ENCODE results near the gene PDE9A.

Gene PDE9A

DNA sequence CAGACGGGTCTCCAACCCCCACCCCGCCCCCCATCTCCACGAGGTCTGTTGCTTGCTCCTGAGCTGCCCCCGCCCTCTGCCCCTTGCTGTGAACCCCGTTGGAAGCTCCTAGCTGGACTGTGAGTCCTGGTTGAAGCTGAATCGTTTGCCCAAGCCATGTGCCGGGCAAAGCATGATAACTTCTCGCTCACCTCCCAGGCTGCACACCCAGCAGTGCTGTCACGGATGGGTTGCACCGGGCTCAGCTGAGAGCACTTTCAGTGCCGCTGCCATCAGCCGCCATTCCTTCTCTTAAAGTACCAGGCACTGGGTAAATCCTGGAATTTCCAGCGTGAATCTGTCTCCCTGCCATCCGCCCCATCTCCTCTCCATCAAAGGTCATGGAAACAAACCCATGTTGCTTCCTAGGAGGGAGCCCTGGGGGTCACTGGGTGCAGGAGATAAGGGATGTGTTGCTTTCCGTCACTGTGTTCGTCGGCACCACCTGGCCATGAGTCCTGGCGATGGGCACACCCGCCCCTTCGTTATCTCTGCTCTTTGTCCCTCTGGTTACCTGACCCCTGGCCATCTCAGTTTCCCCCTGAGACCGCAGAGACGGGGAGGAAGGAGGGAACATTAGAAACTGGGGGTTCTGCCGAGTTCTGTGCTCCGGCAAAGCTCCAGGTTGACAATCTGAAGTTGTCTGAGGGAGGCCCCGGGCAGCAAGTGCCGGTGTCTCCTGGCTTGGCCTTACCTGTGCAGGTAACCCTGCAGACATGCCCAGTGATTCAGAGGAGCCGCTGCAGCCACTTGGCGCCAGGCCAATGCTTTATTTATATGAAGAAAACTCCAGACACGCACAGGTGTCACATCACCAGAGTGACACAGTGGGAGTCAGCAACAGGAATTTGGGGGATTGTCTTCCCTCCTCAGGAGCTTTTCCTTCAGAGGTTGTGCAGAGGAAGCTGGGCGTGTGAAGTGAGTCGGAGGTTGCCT, 2.7 kb downstream of the PDE9A start:
- DNase-seq (ENCODE audit: low read depth in 1 of 2, low spot score in 1 of 2): no peak

DNA sequence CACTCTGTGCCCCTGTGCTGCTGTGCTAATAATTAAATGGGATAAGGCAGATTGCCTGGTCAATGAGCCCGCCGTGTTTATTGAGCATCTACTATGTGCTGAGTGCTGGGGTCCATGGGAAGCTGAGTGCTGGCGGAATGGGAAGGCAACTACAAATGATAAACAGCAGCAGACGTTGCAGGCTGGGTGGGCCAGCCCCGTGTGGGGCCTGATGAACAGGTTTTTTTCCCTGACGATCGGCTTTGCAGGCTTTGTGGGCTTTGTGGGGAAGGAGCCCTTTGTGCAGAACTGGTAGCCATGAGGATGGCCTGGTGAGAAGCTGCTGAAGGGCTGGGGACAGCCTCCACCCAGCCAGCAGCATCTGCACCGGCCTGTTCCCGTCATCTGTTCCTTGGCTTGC, 3.5 kb downstream of the PDE9A start:
- no peak for DNase-seq (ENCODE audit: low read depth in 1 of 2, low spot score in 1 of 2)

DNA sequence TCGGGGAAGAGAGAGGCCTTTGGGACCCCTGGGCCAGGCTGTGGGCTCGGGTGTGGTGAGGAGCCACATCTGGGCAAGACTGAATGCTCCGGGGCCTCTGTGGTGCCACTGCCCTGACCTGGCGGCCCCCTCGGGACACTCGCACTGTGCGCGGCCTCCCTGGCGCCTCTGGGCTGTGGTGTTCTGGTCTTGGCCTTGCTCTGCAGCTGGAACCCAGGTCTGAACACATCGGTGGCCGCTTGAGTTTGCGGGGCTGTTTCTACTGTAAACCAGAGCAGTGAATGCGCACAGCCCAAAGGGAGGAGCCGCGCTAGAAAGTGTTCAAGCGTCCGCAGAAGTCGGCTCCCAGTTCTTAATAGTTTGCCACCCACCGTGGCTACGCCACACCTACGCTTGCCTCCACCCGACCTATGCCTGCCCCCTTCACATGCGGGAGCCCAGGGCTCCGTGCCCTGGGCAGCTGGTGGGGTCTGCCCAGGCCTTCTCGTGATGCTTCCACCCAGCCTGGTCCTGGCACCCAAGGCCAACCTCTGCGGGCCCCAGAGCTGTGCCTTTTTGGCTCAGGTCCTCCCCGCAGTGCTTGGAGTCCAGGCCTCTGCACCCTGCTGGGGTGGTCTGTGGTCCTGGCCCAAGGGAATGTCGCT, 4.4 kb downstream of the PDE9A start:
- no peak for DNase-seq (ENCODE audit: low read depth in 1 of 2, low spot score in 1 of 2)

DNA sequence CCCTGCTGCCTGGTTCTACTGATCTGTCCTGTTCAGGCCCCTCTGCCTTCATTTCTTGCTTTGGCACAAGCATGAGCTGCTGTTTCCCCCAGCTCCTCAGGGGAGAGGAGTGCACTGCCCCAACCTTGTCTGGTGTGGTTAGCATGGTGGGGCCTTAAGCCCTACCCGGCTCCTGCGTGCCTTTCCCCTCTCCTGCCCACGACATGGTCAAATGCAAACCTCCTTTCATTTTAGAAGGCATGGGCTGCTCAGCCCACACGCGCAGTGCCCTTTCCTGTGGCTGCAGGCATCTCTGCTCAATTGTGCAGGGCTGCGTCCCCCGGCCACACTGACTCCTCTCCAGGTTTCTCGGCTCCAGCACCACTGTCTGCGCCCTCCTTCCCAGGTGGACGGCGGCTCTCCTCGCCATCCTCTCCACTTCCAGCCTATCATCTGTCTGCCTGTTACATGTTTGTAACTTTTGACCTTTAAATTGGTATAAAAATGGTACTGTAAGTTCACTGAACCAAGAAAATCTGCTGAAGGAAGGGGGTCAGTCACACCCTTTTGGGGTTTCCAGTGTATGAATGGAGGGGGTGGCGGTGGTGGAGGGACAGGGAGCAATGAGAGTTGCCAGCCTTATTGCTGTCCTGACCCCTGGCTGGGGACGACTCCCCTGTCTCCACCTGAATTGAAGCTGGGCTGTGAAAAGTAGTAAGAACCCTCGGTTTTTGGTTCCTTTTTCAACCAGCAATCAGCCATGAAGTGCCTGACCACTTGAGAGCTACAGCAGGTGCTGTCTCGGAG, 5.1 kb downstream of the PDE9A start:
- DNase-seq (ENCODE audit: low read depth in 1 of 2, low spot score in 1 of 2): no peak

DNA sequence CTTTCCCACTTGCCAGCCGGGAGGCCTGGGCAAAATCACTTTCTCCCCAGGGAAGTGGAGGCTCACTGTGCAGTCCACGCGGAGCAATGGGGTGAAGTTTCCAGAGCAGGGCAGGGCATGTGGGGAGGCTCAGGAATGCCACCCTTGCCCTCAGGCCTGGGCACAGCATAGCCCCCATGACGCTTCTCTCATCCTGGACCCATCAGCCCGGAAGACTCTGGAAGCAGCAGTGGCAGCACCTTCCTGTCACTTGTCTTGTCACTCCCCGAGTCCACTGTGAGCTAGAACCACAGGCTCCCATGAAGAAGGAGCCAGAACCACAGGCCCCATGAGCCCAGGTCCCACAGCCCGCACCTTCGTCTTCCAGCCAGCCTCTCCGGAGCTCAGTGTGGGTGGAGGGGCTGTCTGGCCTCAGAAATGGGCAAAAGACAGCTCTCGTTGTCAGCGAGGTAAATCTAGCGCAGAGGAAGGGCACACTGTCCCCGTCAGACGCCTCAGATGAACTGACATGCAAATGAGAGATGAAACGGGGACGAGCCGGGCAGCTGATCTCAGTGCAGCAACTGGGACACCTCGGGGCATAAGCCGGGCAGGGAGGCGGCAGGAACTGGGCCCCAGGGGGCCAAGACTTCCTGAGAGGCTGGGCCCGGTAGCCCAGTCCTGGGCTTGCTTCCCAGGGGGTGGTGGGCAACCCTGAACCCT, 6.1 kb downstream of the PDE9A start:
- no peak for DNase-seq (ENCODE audit: low read depth in 1 of 2, low spot score in 1 of 2)

DNA sequence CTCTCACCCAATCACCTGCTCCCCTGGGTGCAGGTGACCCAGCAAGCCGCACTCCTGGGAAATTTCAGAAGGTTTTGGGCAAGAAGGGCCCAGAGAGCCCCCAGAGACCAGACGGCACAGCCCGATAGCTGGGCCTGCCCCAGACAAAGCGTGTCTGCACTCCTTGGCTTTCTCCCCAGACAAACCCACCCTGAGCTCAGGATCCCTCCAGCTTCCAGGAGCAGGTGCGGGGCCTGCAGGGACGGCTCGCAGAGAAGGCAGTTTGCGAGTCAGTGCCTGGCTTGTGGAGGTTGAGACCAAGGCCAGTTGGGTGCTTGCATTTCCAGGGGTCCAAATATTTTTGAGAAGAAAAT, 6.7 kb downstream of the PDE9A start:
- no peak for DNase-seq (ENCODE audit: low read depth in 1 of 2, low spot score in 1 of 2)

DNA sequence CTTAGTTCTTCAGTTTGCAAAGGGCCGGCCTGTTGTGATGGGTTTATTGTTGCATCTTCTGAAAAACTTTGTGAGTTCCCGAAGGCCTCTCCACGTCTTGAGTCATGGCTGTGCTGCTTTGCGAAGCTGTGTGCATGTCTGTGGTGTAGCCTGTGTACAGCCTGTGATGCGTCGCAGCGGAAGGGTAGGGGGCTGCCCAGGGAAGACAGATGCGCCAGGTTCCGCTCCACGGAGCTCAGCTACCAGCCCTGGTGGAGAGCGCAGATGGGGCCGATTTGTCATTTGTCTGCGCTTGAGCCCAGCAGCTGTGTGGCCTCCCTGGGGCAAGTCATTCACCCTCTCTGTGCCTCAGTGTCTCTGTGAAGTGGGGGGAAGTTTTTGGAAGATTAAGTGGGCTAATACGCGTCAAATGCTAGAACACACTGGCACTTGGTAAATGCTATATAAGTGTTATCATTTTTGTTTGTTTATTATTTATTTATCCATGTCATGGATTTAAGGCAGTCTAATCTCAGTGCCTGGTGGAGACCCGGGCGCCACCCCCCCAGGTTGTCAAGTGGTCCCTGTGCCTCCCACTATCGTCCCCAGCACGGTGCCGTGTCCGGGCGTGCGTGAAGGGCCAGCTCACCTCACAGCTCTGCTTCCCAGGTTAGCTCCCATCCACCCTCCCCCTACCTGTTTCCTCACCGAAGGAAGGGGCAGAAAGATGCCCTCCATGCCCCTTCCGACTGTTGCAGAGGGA, 8.4 kb downstream of the PDE9A start:
- no peak for DNase-seq (ENCODE audit: low read depth in 1 of 2, low spot score in 1 of 2)

DNA sequence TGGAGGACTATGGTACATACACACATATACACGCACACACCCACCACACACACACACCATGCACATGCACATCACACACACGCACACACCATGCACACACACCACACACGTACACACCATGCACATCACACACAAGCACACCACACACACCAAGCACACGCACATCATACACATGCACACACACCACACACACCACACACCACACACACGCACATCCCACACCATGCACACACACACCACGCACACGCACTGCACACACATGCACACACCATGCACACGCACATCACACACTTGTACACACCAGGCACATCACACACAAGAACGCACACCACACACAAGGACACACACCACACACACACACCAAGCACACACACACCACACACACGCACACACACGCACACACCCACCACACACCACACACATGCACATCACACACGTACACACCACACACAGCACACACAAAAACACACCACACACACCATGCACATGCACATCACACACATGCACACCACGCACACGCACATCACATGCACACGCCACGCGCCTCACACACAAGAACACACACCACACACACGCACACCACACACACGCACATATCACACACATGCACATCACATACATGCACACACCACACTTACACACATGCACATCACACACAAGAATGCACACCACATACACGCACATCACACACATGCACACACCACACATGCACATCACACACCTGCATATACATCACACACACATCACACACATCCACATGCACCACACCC, 9.2 kb downstream of the PDE9A start:
- no peak for DNase-seq (ENCODE audit: low read depth in 1 of 2, low spot score in 1 of 2)

DNA sequence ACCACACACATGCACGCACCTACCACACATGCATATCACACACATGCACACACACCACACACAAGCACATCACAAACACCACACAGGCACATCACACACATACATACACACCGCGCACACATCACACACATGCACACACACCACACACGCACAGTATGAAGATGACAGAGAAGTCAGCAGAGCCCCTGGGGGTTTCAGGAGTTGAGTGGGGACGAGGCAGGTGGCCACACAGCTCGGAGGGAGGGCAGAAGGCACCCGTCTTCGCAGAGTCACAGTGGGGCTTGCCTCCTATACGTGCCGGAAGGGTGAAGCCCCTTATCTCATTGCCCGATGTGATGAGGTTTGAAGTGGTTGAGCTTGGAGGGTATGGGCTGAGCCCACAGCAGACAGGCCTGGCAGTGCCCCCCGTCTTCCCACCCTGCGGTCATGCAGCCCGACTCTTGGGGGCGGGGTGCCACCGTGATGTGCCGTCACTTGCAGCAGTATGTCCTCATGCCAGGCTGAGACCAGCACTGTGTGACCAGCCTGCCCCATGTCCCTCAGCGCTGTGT, 9.9 kb downstream of the PDE9A start:
- no peak for DNase-seq (ENCODE audit: low read depth in 1 of 2, low spot score in 1 of 2)

DNA sequence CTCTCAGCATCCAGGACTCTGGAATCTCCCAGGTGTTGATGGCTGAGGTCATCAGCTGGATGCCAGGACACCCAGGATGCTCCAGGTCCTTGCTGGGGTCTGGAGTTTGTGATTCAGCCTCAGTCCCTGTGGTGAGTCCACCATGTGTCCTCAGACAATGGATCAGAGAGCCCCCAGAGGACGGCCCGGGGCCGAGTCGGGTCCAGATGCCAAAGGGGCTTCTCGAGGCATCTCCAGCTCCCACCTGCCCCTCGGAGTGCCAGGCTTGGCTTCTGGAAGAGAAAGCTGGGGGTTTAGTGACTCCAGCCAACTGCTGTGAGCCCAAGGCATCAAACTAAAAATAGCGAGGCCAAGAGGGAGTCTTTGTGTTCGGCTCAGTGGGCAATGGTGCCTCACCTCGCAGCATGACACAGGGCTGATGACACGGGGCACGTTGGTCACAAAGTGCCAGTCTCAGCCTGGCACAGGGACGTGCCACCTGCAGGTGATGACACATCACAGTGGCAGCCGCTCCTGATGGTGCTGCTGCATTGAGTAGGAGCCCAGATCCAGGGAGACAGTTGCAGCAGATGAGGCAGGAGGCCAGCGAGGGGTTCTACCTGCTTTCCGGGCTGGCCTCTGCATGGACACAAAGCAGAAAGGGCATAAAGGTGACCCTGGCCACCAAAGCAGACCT, 10.6 kb downstream of the PDE9A start:
- DNase-seq (ENCODE audit: low read depth in 1 of 2, low spot score in 1 of 2): no peak

DNA sequence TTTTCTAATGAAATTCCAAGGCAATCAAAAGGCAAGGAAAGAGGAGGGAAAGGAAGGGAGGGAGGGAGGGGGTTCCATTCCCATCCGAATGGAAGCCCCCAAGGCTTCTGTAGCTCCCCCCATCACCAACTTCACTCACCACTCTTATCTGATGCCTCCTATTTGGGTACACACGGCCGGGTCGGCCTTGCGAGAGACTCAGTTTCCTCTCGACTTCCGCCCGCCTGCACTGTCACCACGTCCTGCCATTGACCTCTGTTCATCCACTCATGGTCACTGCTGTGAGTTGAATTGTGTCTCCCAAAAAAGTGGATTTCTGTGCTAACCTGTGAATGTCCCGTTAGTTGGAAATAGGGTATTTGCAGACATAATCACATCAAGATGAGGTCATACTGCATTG, 11.2 kb downstream of the PDE9A start:
- DNase-seq (ENCODE audit: low read depth in 1 of 2, low spot score in 1 of 2): no peak

DNA sequence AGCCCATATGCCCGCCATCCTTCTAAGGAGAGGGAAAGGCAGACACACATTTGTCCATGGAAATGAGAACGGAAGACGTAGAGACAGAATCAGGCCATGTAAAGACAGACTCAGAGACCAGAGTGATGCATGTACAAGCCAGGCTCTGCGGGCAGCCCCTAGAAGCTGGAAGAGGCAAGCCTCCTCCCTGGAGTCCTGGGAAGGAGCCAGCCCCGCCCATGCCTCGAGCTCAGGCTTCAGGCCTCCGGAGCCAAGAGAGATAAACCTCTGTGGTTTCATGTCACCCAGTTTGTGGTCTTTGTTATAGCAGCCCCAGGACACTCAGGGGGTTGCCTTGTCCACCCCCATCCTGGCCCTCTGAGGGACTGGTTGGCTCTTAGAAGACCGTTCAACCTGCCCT, 11.6 kb downstream of the PDE9A start:
- no peak for DNase-seq (ENCODE audit: low read depth in 1 of 2, low spot score in 1 of 2)

DNA sequence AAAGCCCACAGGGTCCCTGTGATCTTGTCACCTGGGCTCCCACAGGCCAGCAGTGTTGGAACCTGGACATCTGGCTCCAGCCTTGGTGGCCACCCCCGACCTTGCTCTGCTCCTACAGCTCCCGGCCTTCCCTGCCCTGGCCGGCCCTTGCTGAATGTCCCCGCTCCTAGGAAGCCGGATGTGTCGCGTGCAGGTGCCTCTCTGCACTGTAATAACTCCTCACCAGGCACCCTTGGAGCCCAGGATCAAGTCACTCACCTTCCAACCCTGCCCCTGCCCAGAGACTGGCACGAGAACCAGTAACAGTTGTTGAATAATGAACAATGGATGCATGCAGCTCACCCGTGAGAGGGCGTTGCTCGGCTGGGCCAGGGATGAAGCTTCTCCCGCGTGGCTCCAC, 12.1 kb downstream of the PDE9A start:
- DNase-seq (ENCODE audit: low read depth in 1 of 2, low spot score in 1 of 2): no peak

DNA sequence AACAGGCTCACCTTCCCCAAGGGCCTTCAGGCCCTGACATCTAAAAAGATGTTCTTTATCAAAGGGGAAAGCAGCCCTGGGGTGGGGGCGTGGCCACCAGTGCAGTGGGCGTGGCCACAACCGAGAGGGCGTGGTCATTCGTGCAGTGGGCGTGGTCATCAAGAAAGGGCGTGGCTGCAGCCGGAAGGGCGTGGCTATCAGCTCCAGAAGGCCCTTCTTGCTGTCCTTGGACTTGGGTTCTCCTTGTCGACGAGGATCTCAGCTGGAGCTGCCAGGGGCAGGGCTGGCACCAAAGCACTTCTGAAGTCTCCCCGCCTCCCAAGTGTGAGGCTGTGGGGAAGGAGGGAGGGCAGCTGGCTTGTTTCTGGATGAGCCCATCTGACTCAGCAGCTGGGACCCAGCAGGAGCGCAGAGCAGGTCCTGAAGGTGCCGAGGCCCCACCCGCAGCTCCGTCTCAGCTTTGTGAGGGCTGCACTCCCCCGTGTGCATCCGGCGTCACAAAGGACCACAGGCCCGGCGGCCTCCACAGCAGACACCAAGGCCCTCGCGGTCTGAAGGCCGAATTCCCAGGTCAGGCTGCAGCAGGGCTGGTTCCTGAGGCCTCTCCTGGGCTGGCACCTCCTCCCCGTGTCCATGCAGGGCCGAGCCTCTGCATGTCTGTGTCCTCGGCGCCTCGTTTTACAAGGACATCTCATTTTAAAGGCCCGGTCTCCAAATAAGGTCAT, 12.8 kb downstream of the PDE9A start:
- DNase-seq (ENCODE audit: low read depth in 1 of 2, low spot score in 1 of 2): no peak

DNA sequence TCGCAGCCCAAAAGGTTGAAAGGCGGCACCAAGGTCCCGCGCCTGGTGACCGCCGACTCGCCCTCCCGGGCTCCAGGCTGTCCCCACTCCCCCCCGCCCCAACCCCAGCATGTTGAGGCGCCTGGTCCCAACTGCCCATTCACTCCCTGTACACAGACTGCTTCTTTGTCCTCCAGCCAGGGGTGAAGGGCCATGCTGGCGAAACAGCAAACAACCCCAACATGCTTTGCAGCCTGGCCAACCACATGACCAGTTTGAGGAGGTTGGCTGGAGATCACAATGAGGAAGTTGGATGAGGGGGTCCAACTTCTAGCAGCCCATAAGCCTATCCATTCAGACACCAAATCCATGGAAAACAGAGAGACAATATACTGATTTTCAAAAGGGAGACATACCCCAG, 13.5 kb downstream of the PDE9A start:
- DNase-seq (ENCODE audit: low read depth in 1 of 2, low spot score in 1 of 2): no peak

DNA sequence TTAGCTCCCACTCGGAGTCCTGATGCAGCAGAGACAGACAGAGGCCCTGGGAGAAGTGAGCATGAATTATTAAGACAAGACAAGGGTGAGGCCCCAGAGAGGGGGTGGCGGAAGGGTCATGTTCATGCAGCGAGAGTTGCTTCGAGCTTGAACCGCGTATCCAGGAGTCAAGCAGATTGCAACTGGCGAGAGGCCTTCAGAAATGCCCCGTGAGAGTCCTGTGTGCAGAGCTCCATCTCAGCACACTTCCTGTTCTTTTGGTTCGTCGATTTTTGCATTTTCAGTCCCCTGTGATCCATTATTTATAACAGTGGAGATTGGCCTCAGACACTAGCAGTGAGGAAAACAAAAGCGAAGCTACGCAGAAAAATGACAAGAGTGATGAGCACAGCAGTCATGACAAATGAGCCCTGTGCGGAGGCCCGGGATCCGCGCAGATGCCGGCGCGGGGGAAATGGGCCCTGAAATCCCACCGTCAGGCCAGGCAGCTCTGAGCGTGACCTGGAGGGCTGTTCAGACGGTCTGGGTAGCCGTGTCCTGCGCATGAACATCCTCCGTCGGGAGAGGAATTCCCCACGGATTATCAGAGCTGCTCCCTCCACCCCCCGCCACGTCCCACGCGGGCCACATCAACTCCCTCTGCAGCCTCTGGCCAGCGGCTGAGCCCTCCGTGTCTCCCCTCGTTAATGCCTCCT, 15.0 kb downstream of the PDE9A start:
- no peak for DNase-seq (ENCODE audit: low read depth in 1 of 2, low spot score in 1 of 2)

DNA sequence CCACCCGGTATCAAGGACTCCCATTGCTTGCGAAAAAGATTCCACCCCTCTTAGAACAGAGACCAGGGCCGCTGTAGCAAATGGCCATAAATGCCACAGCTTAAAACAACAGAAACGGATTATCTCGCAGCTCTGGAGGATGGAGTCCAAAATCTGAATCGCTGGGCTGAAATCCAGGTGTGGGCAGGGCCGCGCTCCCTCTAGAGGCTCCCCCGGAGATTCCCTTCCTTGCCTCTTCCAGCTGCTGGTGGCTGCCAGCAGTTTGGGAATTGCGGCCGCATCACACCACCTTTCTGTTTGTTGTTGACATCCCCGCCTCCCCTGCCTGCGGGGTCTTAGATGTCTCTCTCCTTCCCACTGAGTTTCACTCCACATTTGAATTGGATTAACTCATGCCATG, 15.6 kb downstream of the PDE9A start:
- no peak for DNase-seq (ENCODE audit: low read depth in 1 of 2, low spot score in 1 of 2)
